GM18502 (cell line): Measurements from ENCODE around the gene BNC2.

ENCODE experiments used
- ATAC-seq: cut with Tn5 transposase; IDR thresholded peaks from one replicate; pipeline ENCODE4 v1.9.1; 2021; ENCODE audit warnings: mild to moderate bottlenecking; ENCODE audit not compliant: unreplicated experiment, poor library complexity

The BNC2 gene

DNA sequence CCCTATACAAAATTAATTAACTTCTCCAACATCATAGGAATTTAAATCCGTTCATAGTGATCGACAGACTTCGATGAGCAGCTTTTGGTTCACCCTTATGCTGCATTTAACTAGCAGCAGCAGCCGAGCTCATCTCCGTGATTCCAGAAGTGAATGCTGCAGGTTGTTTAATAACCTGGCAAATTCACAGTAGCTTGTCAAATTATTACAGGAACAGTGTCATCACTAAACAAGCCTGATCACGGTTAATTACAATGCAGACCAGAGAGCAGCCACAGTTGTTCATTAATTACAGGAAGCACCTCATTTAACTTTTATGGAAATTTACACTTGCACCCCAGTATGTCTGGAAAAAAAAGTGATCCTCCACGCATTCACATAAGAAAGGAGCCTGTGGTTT lies 188.2 kb downstream of the BNC2 start:
- ATAC-seq = no peak

DNA sequence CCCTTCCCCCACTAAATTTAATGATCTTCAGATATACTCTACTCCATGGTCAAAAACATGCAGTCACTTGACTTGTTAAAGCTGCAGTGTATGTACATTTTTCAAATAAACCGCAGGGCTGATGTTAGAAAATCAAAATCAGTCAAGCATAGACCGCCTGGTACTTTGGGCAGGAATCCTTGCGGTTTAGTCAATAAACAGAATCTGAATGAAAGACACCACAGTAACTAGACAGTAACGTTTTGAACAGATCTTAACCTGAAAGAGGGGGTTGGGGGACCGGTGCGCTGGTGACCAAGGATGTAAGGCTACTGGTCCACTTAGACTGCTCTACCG lies 188.8 kb downstream of the BNC2 start:
- no peak for ATAC-seq

DNA sequence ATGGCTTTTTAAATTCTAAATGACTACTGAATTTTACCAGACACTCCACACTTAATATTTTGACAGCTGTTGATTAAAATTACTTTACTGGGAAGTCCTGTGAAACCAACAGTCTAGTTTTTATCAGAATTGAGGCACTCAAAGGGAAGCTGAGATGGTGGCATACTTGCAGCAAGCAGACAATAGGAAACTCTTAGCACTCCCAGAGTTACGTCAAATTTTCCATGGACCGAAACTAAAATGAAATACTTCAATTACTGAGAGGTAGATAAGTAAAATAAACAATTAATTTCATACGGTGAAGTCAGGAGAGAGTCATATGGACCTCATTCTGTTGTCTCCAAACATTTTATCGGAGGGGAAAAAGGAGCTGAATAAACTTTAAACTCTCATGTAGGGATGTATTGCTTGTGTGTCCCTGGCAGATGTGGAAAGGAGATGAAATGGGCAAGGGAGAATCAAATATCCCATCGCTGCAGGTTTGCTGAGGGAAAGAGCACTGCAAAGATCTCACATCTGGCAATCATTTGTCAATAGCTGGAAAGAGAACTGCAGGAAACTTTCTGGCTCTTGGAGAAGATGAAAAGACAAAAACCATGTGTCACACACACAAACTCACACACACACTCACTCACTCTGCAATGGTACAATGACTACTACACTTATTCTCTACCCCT lies 189.4 kb downstream of the BNC2 start:
- no peak for ATAC-seq

DNA sequence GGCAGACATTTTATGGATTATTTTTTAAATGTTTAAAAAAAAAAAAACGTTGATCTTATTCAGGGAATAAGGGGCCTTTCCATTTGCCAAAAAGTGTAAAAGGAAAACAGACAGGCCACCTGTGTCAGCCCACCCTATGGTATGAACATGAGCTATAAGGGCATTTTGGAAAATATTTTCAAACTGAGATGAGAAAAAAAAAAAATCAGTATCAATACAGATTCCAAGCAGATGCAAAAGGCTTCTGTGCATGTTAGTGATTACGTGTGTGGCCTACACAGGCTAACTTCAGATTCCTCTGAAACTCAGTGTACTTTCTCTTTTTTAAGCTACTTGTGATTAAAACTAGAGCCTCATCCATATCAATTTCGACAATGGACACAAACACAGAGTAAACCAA lies 189.9 kb downstream of the BNC2 start:
- no peak for ATAC-seq

DNA sequence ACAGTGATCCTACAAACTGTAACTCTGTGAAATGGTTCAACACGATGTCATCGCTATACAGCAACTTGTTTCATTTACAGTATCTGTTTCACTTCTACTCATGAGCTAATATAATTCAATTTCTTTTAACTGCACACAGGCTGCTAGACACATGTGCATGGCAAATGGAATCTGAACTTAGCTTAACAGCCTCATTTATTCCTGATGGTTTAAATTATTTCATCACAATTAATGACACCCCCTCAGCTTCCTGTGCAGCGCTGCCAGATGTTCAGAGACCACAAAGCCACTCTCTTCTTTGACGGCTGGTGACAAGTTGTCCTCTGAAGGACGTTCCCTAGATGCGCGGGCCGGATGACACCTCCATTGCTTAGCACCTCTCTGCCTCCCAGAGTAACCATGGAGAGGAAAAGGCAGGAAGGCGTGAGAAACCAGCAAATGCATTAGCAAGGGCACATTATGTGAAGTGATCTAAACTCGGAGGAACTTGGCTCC lies 191.1 kb downstream of the BNC2 start:
- ATAC-seq = no peak

DNA sequence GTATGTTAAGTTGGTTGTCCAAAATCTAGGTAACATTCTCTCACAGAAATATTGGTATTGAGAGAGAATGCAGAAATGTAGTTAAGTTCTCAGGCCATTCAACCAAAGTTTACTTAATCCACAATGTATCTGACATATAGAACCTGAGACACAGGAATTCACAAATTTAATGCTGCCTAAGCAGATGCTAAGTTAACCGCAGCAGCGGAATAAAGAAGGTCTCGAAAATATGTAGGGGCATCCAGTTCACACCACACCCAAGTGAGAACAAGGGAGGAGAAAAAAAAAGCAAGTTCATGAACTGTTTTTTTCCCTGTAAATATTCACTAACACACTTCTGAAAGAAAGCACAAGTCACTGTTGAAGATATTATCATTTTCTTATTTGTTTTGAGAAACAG lies 194.0 kb downstream of the BNC2 start:
- no peak for ATAC-seq

DNA sequence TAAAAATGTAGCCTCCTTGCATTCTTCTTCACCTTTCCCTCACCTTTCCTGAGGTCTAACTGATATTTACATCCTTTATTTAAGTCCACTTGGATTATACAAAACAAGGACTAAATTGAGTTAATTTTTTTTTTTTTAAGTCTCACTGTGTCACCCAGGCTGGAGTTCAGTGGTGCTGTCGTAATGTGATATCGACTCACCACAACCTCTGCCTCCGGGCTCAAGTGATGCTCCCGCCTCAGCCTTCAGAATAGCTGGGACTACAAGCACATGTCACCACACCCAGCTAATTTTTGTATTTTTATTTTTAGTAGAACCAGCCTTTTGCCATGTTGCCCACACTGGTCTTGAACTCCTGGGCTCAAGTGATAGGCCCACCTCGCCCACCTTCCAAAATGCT lies 195.3 kb downstream of the BNC2 start:
- no peak for ATAC-seq

DNA sequence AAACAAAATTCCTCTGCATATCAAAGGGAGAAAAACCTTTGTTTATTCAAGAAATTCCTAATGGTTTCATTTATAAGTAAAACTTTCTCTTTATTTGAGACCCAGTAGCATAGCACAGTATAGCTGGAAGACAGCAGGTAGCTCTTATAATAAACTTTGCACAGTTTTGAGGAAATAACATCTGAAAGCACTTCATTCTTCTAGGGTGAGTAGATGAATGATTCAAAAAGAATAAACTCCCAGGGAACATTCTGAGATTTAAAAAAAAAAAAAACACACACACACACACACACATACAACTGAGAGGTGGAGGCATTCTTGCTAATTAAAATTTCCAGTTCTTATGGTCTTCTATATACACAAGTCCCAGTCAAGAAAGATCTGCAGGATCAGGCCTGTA lies 197.3 kb downstream of the BNC2 start:
- ATAC-seq = no peak

DNA sequence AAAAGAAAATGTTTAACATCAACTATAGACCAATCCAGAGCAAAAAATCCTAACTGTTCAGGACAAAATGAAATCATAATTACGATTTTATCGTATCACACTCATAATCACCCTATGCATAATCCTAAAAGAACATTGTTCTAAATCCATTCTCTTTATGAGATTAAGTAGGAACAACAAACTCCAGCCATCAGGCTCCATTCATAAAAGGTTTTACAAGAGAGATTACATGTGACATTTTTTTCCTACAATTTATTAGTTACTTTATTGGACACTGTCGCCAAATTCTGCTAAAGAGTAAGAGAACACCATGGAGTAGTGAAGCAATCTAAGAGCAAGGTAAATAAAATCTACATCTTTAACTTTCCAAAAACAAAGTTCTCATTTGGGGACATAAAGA lies 198.0 kb downstream of the BNC2 start:
- ATAC-seq = no peak

DNA sequence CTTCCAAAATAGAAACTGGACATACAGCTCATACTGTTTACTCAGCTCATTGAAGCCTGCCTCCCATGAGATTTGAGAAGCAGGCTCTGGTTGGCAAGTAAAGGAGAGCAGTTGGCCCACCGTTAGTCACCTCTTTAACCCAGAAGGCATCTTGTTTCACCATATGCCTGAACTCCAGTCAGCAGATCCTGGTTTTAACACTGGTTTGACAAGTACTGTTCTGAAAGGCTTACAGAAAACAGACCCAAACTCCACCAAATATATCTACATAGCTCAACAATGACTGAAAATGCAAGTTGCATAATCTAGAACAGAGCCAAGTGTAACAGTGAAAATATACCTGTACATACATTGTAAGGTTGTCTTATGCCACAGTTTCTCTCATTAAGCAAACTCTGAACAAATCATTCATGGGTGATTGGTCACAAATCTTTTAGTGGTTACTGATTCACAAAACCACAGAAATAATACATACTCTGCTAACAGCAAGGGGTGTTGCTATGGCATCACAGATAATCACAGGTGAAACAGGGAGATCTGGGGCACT lies 198.8 kb downstream of the BNC2 start:
- ATAC-seq = no peak

DNA sequence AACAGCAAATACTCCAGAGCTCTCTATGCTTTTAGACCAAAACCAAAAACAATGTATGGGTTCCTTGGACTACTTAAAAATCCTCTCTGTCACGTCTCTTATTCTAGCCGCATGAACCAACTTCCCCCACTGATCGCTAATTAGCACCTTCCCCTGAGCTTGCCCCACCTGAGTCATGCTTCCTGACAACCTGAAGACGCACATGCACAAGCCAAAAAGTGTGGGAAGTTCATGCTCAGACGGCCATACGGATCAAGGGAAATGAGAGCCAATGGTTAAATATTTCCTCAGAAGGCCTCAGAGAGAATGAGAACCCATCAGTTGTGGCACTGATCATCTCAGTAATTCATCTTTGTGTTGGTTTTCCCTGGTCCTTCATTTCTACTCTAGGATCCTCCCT lies 199.7 kb downstream of the BNC2 start:
- ATAC-seq = no peak

DNA sequence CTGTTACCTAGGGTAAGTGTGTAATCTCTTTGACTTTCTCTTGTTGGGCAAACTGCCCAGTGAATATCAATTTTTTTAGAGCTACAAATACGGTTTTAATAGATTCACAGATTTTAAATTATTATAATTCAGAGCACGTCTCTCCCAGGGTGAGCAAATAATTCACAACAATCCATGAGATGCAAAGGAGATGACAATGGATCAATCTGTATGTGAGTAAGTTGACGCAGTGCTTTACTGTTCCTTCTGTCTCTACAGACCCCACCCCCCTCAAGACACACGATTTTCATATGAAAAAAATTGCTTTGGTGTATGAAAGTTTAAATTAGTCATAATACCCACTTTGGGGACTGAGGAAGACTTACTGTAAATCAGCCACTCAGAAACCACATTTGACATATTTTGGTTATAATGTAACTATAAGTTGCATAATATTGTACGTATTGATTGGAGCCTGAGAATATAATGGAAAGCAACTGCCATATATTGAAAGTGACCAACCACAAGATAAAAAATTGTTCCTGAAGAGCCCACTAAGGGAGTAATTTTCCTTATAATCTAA lies 201.7 kb downstream of the BNC2 start:
- no peak for ATAC-seq

DNA sequence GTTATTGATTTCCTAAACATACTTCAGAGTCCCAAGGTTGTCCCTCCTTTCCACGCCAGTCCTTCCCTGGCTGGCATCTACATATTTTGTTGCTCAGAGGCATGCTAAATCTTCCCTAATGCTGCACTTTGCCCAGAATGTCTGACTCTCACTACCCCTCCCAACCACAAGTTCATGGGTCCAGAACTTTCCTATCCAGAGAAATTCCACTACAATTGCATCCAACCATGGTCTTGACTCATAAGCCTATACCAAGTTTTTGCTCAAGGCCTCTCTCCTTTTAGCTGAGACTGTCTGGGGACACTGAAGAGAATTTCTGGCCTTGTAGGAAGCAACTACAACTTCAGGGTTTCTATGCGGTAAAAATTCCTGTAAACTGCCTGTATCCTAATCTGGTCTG lies 206.3 kb downstream of the BNC2 start:
- ATAC-seq = no peak

DNA sequence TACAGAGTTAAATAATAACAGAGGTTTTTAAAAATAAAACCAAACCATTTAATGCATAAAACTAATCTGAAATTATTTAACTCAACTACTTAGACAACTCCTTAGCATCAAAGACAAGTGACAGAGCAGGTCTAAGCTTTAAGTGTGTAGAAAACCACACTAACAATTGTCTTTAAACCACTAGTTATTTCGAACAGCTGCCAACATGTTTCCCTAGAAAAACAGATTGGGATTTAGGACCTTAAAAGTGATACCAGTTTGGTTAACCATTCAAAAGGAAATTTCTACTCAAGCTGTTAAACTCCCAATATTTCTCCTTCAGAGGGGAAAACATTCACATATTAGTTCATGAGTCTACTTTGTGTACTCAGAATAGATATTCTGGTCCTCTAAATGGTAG lies 208.7 kb downstream of the BNC2 start:
- no peak for ATAC-seq

DNA sequence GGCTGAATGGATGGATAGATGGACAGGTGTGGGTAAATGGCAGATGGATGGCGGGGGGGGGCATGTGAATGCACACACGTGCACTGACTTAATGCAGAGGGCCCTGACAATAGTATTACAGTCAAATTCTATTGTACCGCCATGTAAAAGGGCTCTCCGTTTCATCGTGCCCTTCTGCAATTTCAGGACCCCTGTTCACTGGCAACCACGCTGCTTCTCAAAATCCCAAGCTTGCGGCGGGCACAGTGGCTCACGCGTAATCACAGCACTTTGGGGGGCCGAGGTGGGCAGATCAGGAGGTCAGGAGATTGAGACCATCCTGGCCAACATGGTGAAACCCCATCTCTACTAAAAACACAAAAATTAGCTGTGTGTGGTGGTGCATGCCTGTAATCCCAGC lies 211.4 kb downstream of the BNC2 start:
- no peak for ATAC-seq

DNA sequence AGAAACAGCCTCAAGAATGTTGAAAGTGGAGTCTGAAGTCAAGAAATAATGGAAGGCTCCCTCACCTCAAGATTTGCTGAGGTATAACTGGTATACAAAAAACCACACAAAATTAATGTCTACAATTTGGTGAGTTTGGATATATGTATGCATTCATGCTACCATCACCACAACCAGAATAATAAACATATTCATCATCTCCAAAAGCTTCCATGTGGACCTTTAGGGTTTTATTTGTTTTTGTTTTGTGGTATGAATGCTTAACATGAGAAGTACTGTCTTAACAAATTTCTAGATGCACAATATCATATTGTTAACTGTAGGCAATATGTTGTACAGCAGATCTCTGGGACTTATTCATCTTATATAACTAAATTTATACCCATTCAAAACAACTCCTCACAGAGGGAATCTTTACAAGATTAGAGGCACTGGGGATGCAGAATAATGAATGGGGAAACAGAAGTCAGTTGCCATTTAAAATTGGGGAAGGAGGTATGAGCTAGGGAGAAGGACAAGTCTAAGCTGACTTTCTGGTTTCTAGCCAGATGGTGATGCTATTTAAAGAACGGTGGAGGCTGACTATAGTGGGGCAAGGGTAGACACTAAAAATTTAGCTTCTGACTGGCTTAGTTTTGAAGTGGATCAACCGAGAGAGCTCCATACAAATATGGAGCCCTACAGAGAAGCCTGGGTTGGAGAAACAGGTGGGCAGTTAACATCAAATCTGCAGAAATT lies 213.9 kb downstream of the BNC2 start:
- ATAC-seq = no peak

DNA sequence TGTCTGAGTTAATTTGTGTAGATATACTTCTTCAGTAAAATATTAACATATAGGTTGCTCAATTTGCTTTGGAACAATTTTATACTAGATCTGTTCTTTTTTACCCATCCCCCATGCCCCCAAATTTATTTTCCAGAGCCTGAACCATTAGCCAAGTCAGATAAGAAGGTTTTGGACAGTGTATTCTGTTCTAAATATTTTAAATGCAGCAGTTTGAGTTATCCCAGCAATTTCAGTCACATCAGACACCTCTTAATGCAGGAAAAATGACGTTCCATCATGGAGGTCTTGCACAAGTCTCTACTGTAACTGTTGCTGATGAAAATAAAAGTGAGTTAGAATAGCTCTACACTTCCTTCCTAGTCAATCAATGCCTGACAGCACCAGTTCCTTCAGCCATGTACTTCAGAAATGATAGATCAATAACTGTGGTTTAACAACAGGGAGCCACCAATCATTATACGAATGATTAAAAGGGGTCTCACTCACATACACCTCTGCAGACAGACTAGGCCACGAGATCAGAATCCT lies 215.8 kb downstream of the BNC2 start:
- no peak for ATAC-seq

DNA sequence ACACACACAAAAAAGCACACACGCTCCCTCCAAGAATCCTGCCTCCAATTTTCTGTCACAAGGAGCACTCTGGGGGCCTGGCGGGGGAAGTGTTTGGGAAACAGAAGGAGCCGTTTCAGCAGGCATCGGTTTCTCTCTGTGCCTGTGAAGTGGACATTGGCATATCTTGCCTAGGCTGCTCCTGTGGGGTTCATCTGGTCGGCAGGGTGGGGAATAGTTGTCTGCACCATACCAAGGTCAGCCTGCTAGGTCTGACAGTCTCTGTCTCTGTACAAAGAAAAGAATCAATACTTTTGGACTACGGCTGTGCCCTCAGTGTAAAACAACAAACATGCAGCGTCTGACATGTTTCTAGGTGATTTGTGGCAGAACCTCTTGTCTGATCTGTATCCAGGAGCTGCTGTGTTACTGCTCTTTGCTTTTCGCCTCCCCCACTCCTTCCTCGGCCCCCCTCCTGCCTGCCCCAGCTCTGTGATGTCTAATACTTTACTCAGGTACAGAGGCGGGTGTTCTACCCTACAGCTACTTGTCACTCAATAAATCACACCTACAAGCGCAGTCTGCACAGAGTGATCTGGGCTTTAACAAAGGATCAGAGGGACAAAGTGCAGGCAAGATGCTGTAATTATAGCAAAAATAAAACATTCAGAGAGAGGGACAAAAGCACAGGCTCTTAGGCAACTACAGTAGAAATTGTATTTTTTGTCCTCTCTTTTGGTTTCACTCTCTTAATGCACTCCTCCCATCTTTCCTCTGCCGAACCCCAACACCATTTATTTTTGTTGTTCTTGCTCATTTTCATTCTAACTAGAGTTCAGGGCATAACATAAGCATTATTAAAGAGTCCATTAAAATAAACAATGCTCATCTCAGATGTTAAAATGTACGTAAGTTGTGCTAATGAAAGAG lies 216.7 kb downstream of the BNC2 start:
- ATAC-seq = no peak

DNA sequence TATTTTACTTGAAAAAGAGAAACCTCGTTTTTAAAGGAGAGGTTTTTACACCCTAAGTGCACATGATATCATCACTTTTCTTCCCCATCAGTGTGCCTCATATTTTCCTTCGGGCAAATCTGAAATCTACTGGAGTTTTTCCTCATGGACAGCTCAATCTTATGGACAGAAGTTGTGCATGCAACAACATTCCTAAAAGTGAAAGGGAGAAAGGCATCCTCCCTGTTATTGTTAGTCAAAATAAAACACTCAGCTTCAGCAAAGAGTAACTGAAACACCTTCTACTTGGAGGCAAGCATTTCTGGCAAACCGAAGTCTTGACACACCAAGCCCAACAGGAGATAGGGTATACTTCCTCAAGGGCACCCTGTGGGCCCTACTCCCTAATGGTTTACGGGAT lies 217.9 kb downstream of the BNC2 start:
- ATAC-seq = no peak

DNA sequence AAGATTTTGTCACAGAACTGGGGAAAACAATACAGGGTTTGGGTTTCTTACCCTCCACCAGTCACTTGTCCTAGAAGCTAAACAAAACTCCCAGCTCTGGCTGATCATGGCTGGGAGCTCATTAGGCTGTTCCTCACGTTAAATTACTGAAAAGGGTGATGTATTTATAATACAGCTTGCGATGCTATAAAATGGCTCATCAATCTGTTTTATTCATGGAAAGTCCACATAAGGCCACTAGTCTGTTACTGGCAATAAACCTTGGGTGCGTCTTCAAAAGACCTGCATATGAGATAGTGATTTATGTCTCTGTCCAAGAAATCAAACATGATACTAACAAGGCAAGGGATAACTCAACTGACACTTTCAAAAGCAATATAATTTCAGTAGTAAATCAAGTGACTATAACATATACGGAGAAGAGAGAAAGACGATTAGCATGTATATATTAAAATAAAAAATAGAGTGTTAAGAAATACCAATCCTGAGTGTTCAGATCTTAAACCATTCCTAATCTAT lies 219.0 kb downstream of the BNC2 start:
- no peak for ATAC-seq
